ENCODE data around the gene OSER1.
A peak's percentile ranks its signal among the peaks of the same experiment; 100 is the strongest.

Gene OSER1

GRCh38 chr20:44180814-44181213 is 29.8 kb downstream of the OSER1 start:
- no peak overlapping the region for H4K8ac ChIP-seq (ENCODE audit: low read depth, low read length)
- no peak overlapping the region for H3K4me3 ChIP-seq (ENCODE audit: low read length)
- H3K79me2 ChIP-seq (ENCODE audit: control insufficient read depth, insufficient read depth, low read length), result peaks cover 2% of the 10 kb centered on the region
- H4K5ac ChIP-seq (ENCODE audit: low read length), result no peak overlapping the region
- no peak overlapping the region for H3K18ac ChIP-seq (ENCODE audit: low read length)
- H3K27me3 ChIP-seq (ENCODE audit: insufficient read depth, low read length, poor library complexity), result no peaks in the 10 kb centered on the region
- H3K27ac ChIP-seq (ENCODE audit: low read depth, low read length), result peak overlapping the region; percentile 3
- no peak overlapping the region for H3K4ac ChIP-seq (ENCODE audit: low read depth, low read length)
- H2BK15ac ChIP-seq (replicated peaks; ENCODE audit: low read depth), result no peak overlapping the region
- H3K36me3 ChIP-seq (ENCODE audit: control insufficient read depth, insufficient read depth, low read length), result no peaks in the 10 kb centered on the region
- WGBS (ENCODE audit: extremely low coverage, insufficient coverage, low lambda C conversion rate), result no CpG with 5 or more reads among the region's 9 CpGs
- no peak overlapping the region for H2BK5ac ChIP-seq (ENCODE audit: low read length)
- H3K56ac ChIP-seq (ENCODE audit: low read length), result peak overlapping the region; percentile 42
- H3K9ac ChIP-seq (ENCODE audit: low read length), result peak overlapping the region; percentile 13
- DNase-seq, result peak; percentile 94
- peaks cover 8% of the 10 kb centered on the region for H3K4me1 ChIP-seq (ENCODE audit: control insufficient read depth, low read depth, low read length)
- no peak overlapping the region for H3K23ac ChIP-seq (ENCODE audit: low read length)
- H2BK120ac ChIP-seq (ENCODE audit: low read depth, low read length), result no peak overlapping the region
- H2AK5ac ChIP-seq (ENCODE audit: low read length), result no peak overlapping the region
- peaks cover 3% of the 10 kb centered on the region for H3K79me1 ChIP-seq (ENCODE audit: low read length)
- no peak overlapping the region for H3K4me2 ChIP-seq (ENCODE audit: low read length)

GRCh38 chr20:44176833-44177534 is 33.6 kb downstream of the OSER1 start:
- Histone ChIP-seq H3K4ac (ENCODE audit: low read depth, low read length) (no peak overlapping the region), H4K5ac (ENCODE audit: low read length) (no peak overlapping the region), H3K4me2 (ENCODE audit: low read length) (no peak overlapping the region), H2BK15ac (replicated peaks; ENCODE audit: low read depth) (no peak overlapping the region), H3K79me1 (ENCODE audit: low read length) (no peaks in the 10 kb centered on the region), H3K56ac (ENCODE audit: low read length) (peak overlapping the region; percentile 5), H2BK120ac (ENCODE audit: low read depth, low read length) (no peak overlapping the region), H3K27me3 (ENCODE audit: insufficient read depth, low read length, poor library complexity) (no peaks in the 10 kb centered on the region), H3K4me1 (ENCODE audit: control insufficient read depth, low read depth, low read length) (peaks cover 8% of the 10 kb centered on the region), H2AK5ac (ENCODE audit: low read length) (no peak overlapping the region), H3K36me3 (ENCODE audit: control insufficient read depth, insufficient read depth, low read length) (no peaks in the 10 kb centered on the region), H4K8ac (ENCODE audit: low read depth, low read length) (no peak overlapping the region), H3K23ac (ENCODE audit: low read length) (no peak overlapping the region), H2BK5ac (ENCODE audit: low read length) (no peak overlapping the region), H3K4me3 (ENCODE audit: low read length) (no peak overlapping the region), H3K9ac (ENCODE audit: low read length) (no peak overlapping the region), H3K27ac (ENCODE audit: low read depth, low read length) (no peak overlapping the region), H3K79me2 (ENCODE audit: control insufficient read depth, insufficient read depth, low read length) (peaks cover 2% of the 10 kb centered on the region), H3K18ac (ENCODE audit: low read length) (no peak overlapping the region)
- WGBS (ENCODE audit: extremely low coverage, insufficient coverage, low lambda C conversion rate), result no CpG with 5 or more reads among the region's 14 CpGs
- DNase-seq, result peak; percentile 65

GRCh38 chr20:44174996-44175765 is 35.4 kb downstream of the OSER1 start:
- Histone ChIP-seq H2BK5ac (ENCODE audit: low read length) (no peak overlapping the region), H3K79me1 (ENCODE audit: low read length) (no peaks in the 10 kb centered on the region), H3K36me3 (ENCODE audit: control insufficient read depth, insufficient read depth, low read length) (no peaks in the 10 kb centered on the region), H3K79me2 (ENCODE audit: control insufficient read depth, insufficient read depth, low read length) (no peaks in the 10 kb centered on the region), H3K9ac (ENCODE audit: low read length) (no peak overlapping the region), H2BK120ac (ENCODE audit: low read depth, low read length) (no peak overlapping the region), H3K27me3 (ENCODE audit: insufficient read depth, low read length, poor library complexity) (no peaks in the 10 kb centered on the region), H3K23ac (ENCODE audit: low read length) (no peak overlapping the region), H3K4me1 (ENCODE audit: control insufficient read depth, low read depth, low read length) (no peaks in the 10 kb centered on the region), H3K4me2 (ENCODE audit: low read length) (no peak overlapping the region), H2AK5ac (ENCODE audit: low read length) (no peak overlapping the region), H3K4ac (ENCODE audit: low read depth, low read length) (no peak overlapping the region), H3K56ac (ENCODE audit: low read length) (no peak overlapping the region), H3K27ac (ENCODE audit: low read depth, low read length) (no peak overlapping the region), H3K18ac (ENCODE audit: low read length) (no peak overlapping the region), H3K4me3 (ENCODE audit: low read length) (no peak overlapping the region), H4K8ac (ENCODE audit: low read depth, low read length) (no peak overlapping the region), H4K5ac (ENCODE audit: low read length) (no peak overlapping the region), H2BK15ac (replicated peaks; ENCODE audit: low read depth) (no peak overlapping the region)
- DNase-seq, result no peak
- no CpG with 5 or more reads among the region's 13 CpGs for WGBS (ENCODE audit: extremely low coverage, insufficient coverage, low lambda C conversion rate)

GRCh38 chr20:44173846-44174245 is 36.7 kb downstream of the OSER1 start:
- Histone ChIP-seq H3K4me1 (ENCODE audit: control insufficient read depth, low read depth, low read length) (no peaks in the 10 kb centered on the region), H3K4me3 (ENCODE audit: low read length) (no peak overlapping the region), H3K27ac (ENCODE audit: low read depth, low read length) (no peak overlapping the region), H2BK5ac (ENCODE audit: low read length) (no peak overlapping the region), H3K4ac (ENCODE audit: low read depth, low read length) (no peak overlapping the region), H3K4me2 (ENCODE audit: low read length) (no peak overlapping the region), H2BK120ac (ENCODE audit: low read depth, low read length) (no peak overlapping the region), H2AK5ac (ENCODE audit: low read length) (no peak overlapping the region), H3K23ac (ENCODE audit: low read length) (no peak overlapping the region), H3K36me3 (ENCODE audit: control insufficient read depth, insufficient read depth, low read length) (no peaks in the 10 kb centered on the region), H3K9ac (ENCODE audit: low read length) (no peak overlapping the region), H3K56ac (ENCODE audit: low read length) (no peak overlapping the region), H4K5ac (ENCODE audit: low read length) (no peak overlapping the region), H3K18ac (ENCODE audit: low read length) (no peak overlapping the region), H2BK15ac (replicated peaks; ENCODE audit: low read depth) (no peak overlapping the region), H3K79me1 (ENCODE audit: low read length) (no peaks in the 10 kb centered on the region), H3K27me3 (ENCODE audit: insufficient read depth, low read length, poor library complexity) (no peaks in the 10 kb centered on the region), H4K8ac (ENCODE audit: low read depth, low read length) (no peak overlapping the region), H3K79me2 (ENCODE audit: control insufficient read depth, insufficient read depth, low read length) (no peaks in the 10 kb centered on the region)
- no peak for DNase-seq
- no CpG with 5 or more reads among the region's 8 CpGs for WGBS (ENCODE audit: extremely low coverage, insufficient coverage, low lambda C conversion rate)

- no peak overlapping the region for H3K4ac ChIP-seq (ENCODE audit: low read depth, low read length)
- no peaks in the 10 kb centered on the region for H3K36me3 ChIP-seq (ENCODE audit: control insufficient read depth, insufficient read depth, low read length)
- 100% methylated on average over 2 of the region's 5 CpGs for WGBS (ENCODE audit: extremely low coverage, insufficient coverage, low lambda C conversion rate)
- H3K4me3 ChIP-seq (ENCODE audit: low read length), result no peak overlapping the region
- no peak overlapping the region for H2BK120ac ChIP-seq (ENCODE audit: low read depth, low read length)
- no peak overlapping the region for H4K8ac ChIP-seq (ENCODE audit: low read depth, low read length)
- H3K27ac ChIP-seq (ENCODE audit: low read depth, low read length), result no peak overlapping the region
- H3K56ac ChIP-seq (ENCODE audit: low read length), result no peak overlapping the region
- H2BK5ac ChIP-seq (ENCODE audit: low read length), result no peak overlapping the region
- no peak overlapping the region for H2BK15ac ChIP-seq (replicated peaks; ENCODE audit: low read depth)
- H3K4me2 ChIP-seq (ENCODE audit: low read length), result no peak overlapping the region
- H3K4me1 ChIP-seq (ENCODE audit: control insufficient read depth, low read depth, low read length), result no peaks in the 10 kb centered on the region
- H3K27me3 ChIP-seq (ENCODE audit: insufficient read depth, low read length, poor library complexity), result no peaks in the 10 kb centered on the region
- H3K18ac ChIP-seq (ENCODE audit: low read length), result no peak overlapping the region
- DNase-seq, result no peak
- no peak overlapping the region for H3K23ac ChIP-seq (ENCODE audit: low read length)
- H3K79me2 ChIP-seq (ENCODE audit: control insufficient read depth, insufficient read depth, low read length), result no peaks in the 10 kb centered on the region
- H2AK5ac ChIP-seq (ENCODE audit: low read length), result no peak overlapping the region
- H3K79me1 ChIP-seq (ENCODE audit: low read length), result no peaks in the 10 kb centered on the region
- H3K9ac ChIP-seq (ENCODE audit: low read length), result no peak overlapping the region
- H4K5ac ChIP-seq (ENCODE audit: low read length), result no peak overlapping the region
These were observed 37.5 kb downstream of the OSER1 start for GRCh38 chr20:44173116-44173515.
